GM12878 (cell line): Measurements from ENCODE around the gene RANBP9. TPM values are rescaled to one million over a fixed set of nuclear protein-coding genes. Genes with fewer than 3 reads are reported as not detected.

Experiments
- ATAC-seq: fragments of 200-7000 bp; cut with Tn5 transposase; 3 replicates; pipeline ENCODE4 v1.9.1; 2020; ENCODE audit warnings: mild to moderate bottlenecking, moderate library complexity
- BruUV-seq: library from RNA; stranded (reverse); fragments of 400-500 nt; replicated peaks from 2 replicates; lab custom pipeline; 2021; lab: Mats Ljungman, UMichigan
- CTCF ChIA-PET: fragments of 300-600 bp; sonication (Branson Sonifier 250); formaldehyde crosslinking; extraction: SDS; loops from one replicate; lab custom pipeline; 2021; ENCODE audit warnings: inconsistent platforms; lab: Yijun Ruan, JAX
- POLR2A ChIA-PET: fragments of 350-600 bp; formaldehyde crosslinking; extraction: SDS; loops from one replicate; lab custom pipeline; 2021; ENCODE audit warnings: inconsistent platforms; lab: Charles Lee
- RAD21 ChIA-PET: fragments of 300-600 bp; sonication (Branson Sonifier 250); formaldehyde crosslinking; loops from one replicate; lab custom pipeline; 2023; ENCODE audit warnings: antibody characterized with exemption; ENCODE audit not compliant: unreplicated experiment; lab: Charles Lee
- SMC1A ChIA-PET: fragments of 300-600 bp; sonication (Branson Sonifier 250); formaldehyde crosslinking; loops from one replicate; lab custom pipeline; 2023; ENCODE audit not compliant: unreplicated experiment, uncharacterized antibody; lab: Charles Lee
- DNase-seq: peaks from one replicate; pipeline ENCODE4 v3.0.0-alpha.2; 2011; ENCODE audit warnings: low read depth, low spot score
- FAIRE-seq: peaks from 3 replicates; lab custom pipeline; 2011; peaks lifted over from hg19 to GRCh38; lab: Jason Lieb, UNC
- H2AFZ ChIP-seq: 2 replicates; pipeline ENCODE4 v1.6.0; 2011; ENCODE audit warnings: low read depth, low read length, control low read depth; ENCODE audit not compliant: control insufficient read depth
- H3K27ac ChIP-seq: 2 replicates; pipeline ENCODE4 v1.5.1; 2011; ENCODE audit warnings: control low read depth; ENCODE audit not compliant: control insufficient read depth, insufficient read depth
- H3K27me3 ChIP-seq, 2 experiments: replicated peaks in 1 of 2; 2 replicates each; pipeline versions ENCODE4 v1.6.0 to v1.6.1; 2011; ENCODE audit warnings: low read length in 1 of 2; ENCODE audit not compliant: control insufficient read depth in 2 of 2, insufficient read depth in 2 of 2
- H3K36me3 ChIP-seq, 2 experiments: 2 replicates each; pipeline ENCODE4 v1.5.1; 2011; ENCODE audit warnings: low read length in 1 of 2; ENCODE audit not compliant: control insufficient read depth in 2 of 2, insufficient read depth in 2 of 2
- H3K4me1 ChIP-seq: 2 replicates; pipeline ENCODE4 v1.6.1; 2011; ENCODE audit warnings: mild to moderate bottlenecking, low read length, moderate library complexity, mixed read lengths; ENCODE audit not compliant: control insufficient read depth, insufficient read depth
- H3K4me2 ChIP-seq: 2 replicates; pipeline ENCODE4 v1.6.0; 2011; ENCODE audit warnings: control low read depth; ENCODE audit not compliant: control insufficient read depth, insufficient read depth
- H3K4me3 ChIP-seq: fragments of 200-600 bp; sonication (generic); 2 replicates; pipeline ENCODE4 v1.5.1; 2016
- H3K79me2 ChIP-seq: 2 replicates; pipeline ENCODE4 v1.6.0; 2011; ENCODE audit warnings: low read length; ENCODE audit not compliant: control insufficient read depth, insufficient read depth
- H3K9ac ChIP-seq: 2 replicates; pipeline ENCODE4 v1.8.0; 2011; ENCODE audit warnings: low read length, control low read depth, mixed read lengths; ENCODE audit not compliant: control insufficient read depth, insufficient read depth
- H3K9me3 ChIP-seq: replicated peaks from 3 replicates; pipeline ENCODE4 v1.5.1; 2011; ENCODE audit warnings: mild to moderate bottlenecking, low read length; ENCODE audit not compliant: control insufficient read depth, insufficient read depth
- H4K20me1 ChIP-seq: 2 replicates; pipeline ENCODE4 v1.6.0; 2011; ENCODE audit not compliant: control insufficient read depth, insufficient read depth
- E2F8 ChIP-seq: fragments of 450-650 bp; IDR thresholded peaks from 2 replicates; pipeline ENCODE4 v1.6.1; 2018; ENCODE audit warnings: mild to moderate bottlenecking, low read depth, moderate library complexity; ENCODE audit not compliant: partially characterized antibody
- HDAC6 ChIP-seq: fragments of 200-600 bp; sonication (generic); IDR thresholded peaks from one replicate; pipeline ENCODE4 v1.8.0; 2017; ENCODE audit warnings: antibody characterized with exemption; ENCODE audit not compliant: unreplicated experiment
- NR2C1 ChIP-seq: fragments of 450-650 bp; IDR thresholded peaks from 2 replicates; pipeline ENCODE4 v1.6.1; 2017; ENCODE audit warnings: antibody characterized with exemption, mild to moderate bottlenecking, moderate library complexity
- WGBS: methylation state at CpG from one replicate; pipeline ENCODE4 v1.1.6; 2016; ENCODE audit warnings: low lambda C conversion rate; ENCODE audit not compliant: insufficient replicate concordance, insufficient coverage; ENCODE audit errors: missing lambda C conversion rate; 5-methylcytosine and 5-hydroxymethylcytosine counted together
- in situ Hi-C: fragments of 300-500 bp; cut with MboI; formaldehyde crosslinking; loops from 9 replicates; pipeline ENCODE4 v1.14.3; 2018; ENCODE audit warnings: mixed read lengths
- intact Hi-C: fragments of 100-400 bp; cut with micrococcal nuclease; formaldehyde crosslinking; loops from one replicate; pipeline ENCODE4 v1.14.2; 2022; ENCODE audit not compliant: unreplicated experiment
- polyA plus RNA-seq, 11 experiments: library from polyadenylated mRNA; depleted of rRNA in 4 of 11; unstranded in 6 of 11; stranded (reverse) in 5 of 11; fragments of >200 nt; fragmentation: Nextera tagmentation in 4 of 11; fragmentation: Illumina TruSeq in 1 of 11; extraction: Ambion mirVana in 4 of 11; extraction: Trizol in 1 of 11; gene quantifications; 1 replicate in 1 of 11; 2 replicates in 10 of 11; pipeline versions ENCODE4 v1.2.1 to v1.2.3, GENCODE V29; 2011 to 2016; ENCODE audit warnings: inconsistent platforms in 2 of 11, missing spikeins in 2 of 11, low read depth in 1 of 11
- total RNA-seq, 4 experiments: library from RNA; depleted of rRNA in 3 of 4; stranded (reverse); fragments of >200 nt in 3 of 4; fragmentation: Illumina TruSeq in 1 of 4; extraction: Trizol in 1 of 4; gene quantifications; 2 replicates each; pipeline versions ENCODE4 v1.2.1 to v1.2.3, GENCODE V29; 2013 to 2021
- TF ChIP-seq, protein P1 (sequence below): fragments of 450-650 bp; IDR thresholded peaks from 2 replicates; pipeline ENCODE4 v1.6.1; 2017; ENCODE audit warnings: mild to moderate bottlenecking, moderate library complexity

The RANBP9 gene
- total and polyA plus RNA-seq, 10 of the 15 experiments (the other 5 are each of a cell fraction or from before 2014, with no cell fraction given), result 3.7 to 43.1 (median 16.2) TPM

DNA sequence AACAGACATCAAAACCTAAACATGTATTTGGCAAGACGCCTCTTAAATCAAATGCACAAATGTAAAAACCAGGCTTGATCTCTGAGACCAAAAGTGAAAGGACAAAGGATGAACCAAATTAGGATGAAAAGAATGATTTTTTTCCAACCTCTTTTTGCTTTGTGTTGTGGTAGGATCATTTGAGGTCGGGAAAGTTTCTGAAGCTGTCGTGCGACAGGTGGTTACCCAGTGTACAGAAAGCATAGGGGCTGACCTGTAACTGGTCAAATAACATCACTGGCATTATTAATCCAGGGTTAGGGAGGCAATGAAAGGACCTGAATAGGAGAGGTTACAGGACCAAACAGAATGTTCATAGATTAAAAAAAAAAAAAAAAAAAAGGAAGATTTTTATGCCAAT lies 114.6 kb downstream of the RANBP9 start:
- no peak for ATAC-seq
- no peak for FAIRE-seq
- H3K79me2 ChIP-seq, result no peaks in the 10 kb centered on the region
- H4K20me1 ChIP-seq, result no peaks in the 10 kb centered on the region
- no peak overlapping the region for H3K4me2 ChIP-seq
- BruUV-seq, result no TSS peak
- H2AFZ ChIP-seq, result no peak overlapping the region
- SMC1A ChIA-PET, result no interaction called here
- intact Hi-C loops, result no loop called here
- in situ Hi-C loops, result no loop called here
- no peaks in the 10 kb centered on the region for H3K27me3 ChIP-seq
- CTCF ChIA-PET, result no interaction called here
- no peak overlapping the region for H3K9ac ChIP-seq
- no peak for DNase-seq
- H3K36me3 ChIP-seq, result peaks cover 0 to 8% of the 10 kb centered on the region in 2 experiments; a peak in 1 of 4 replicates
- no peak overlapping the region for H3K27ac ChIP-seq
- 97% methylated on average over 4 of the region's 4 CpGs for WGBS
- RAD21 ChIA-PET, result no interaction called here
- H3K9me3 ChIP-seq, result no peaks in the 10 kb centered on the region
- no peaks in the 10 kb centered on the region for H3K4me1 ChIP-seq
- TF ChIP-seq NR2C1 (no peak), HDAC6 (no peak), E2F8 (no peak)
- TF ChIP-seq, protein P1, sequence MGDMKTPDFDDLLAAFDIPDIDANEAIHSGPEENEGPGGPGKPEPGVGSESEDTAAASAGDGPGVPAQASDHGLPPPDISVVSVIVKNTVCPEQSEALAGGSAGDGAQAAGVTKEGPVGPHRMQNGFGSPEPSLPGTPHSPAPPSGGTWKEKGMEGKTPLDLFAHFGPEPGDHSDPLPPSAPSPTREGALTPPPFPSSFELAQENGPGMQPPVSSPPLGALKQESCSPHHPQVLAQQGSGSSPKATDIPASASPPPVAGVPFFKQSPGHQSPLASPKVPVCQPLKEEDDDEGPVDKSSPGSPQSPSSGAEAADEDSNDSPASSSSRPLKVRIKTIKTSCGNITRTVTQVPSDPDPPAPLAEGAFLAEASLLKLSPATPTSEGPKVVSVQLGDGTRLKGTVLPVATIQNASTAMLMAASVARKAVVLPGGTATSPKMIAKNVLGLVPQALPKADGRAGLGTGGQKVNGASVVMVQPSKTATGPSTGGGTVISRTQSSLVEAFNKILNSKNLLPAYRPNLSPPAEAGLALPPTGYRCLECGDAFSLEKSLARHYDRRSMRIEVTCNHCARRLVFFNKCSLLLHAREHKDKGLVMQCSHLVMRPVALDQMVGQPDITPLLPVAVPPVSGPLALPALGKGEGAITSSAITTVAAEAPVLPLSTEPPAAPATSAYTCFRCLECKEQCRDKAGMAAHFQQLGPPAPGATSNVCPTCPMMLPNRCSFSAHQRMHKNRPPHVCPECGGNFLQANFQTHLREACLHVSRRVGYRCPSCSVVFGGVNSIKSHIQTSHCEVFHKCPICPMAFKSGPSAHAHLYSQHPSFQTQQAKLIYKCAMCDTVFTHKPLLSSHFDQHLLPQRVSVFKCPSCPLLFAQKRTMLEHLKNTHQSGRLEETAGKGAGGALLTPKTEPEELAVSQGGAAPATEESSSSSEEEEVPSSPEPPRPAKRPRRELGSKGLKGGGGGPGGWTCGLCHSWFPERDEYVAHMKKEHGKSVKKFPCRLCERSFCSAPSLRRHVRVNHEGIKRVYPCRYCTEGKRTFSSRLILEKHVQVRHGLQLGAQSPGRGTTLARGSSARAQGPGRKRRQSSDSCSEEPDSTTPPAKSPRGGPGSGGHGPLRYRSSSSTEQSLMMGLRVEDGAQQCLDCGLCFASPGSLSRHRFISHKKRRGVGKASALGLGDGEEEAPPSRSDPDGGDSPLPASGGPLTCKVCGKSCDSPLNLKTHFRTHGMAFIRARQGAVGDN, result no peak
- POLR2A ChIA-PET, result no interaction called here
- no peak overlapping the region for H3K4me3 ChIP-seq
